Activated T-cell treated with anti-CD3 and anti-CD28 coated beads for 1 hour (primary cell): ENCODE data around the gene ACSF3.
"Not testable (repeated sequence)": the region's sequence is repeated elsewhere in the genome, so short reads cannot be mapped to it uniquely, and the experiment has no call there.

ENCODE experiments used
- DNase-seq: peaks from one replicate; pipeline ENCODE4 v3.0.0-alpha.2; 2020; ENCODE audit warnings: low read depth

The ACSF3 gene

DNA sequence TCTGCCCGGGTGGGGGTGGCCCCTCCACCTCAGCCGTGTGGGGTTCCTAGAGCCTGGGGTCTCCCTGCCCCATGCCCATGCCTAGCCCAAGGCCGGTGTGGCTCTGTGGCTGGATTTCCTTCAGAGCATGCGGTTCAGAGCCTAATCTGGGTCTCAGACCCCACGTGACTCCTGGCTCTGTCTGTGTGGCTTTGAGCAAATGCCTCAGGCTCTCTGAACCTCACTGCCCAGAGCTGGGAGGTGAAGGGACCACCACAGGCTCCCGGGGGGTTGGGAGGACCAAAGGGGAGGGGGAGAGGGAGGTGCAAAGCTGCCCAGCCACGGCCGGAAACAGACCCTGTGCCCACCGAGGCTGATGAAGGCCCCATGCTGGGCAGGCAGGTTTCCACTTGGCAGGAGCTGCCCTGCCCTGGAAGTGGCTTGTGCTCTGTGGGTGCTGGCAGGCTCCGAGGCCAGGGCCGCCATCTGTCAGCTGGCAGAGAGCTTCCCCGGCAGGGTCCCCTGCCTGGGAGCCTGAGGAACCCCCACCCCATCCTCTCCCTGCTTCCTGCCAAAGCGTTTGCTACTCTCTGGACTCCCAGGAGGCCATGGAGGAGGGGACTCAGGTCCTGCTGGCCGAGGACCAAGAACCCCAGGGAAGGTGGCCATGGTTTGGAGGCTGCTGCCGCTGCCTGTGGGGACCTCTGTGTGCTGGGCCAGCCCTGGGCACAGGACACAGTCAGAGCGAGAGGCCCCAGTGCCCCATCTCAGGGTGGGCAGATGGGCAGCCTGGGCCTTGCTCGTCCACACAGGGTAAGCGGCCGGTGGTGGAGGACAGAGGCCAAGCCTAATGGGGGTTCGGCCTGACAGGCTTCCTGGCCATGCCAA, 81.9 kb downstream of the ACSF3 start:
- DNase-seq, result no peak

DNA sequence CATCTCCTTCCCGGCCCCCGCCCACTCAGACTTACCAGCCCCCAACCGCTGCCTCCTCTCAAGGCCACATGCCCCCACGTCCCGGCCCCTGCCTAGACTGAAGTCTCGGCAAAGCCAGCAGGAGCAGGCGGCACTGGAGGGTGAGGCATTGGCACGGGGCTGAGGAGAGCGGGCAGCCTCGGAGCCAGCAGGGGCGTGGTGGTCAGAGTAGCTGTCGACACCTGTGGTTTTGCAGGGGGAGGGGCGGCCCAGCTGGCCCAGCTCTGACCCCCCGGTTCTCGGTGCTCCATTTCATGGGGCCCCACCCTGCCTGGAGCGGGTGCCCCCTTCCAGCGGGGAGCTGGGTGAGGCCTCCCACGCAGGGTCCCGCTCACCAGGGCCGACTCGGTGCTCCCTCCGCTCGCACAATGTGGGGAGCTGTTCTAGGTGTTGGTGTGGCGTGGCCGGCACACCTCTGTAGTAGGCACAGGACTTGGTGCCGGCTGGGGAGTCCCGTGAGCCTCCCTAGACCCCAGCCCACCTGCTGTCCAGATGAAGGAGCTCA, 82.6 kb downstream of the ACSF3 start:
- DNase-seq, result no peak

DNA sequence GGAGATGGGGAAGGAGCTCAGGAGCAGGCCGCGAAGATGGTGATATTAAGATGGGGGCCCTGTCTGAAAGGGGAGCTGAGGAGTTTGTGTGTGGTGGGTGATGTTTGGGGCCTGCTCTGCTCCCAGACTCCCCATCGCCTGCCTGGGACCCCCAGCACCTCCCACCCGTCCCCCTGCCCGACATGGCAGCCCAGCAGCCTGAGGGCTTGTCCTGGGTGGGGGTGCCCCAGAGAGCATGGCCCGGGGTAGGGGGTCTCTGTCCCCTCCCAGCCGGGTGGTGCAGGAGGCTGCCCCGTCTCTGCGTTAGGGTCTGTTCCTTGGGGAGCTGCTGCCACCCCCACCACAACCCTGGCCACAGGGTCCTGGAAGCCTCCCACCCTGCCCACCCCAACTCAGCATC, 83.1 kb downstream of the ACSF3 start:
- no peak for DNase-seq

DNA sequence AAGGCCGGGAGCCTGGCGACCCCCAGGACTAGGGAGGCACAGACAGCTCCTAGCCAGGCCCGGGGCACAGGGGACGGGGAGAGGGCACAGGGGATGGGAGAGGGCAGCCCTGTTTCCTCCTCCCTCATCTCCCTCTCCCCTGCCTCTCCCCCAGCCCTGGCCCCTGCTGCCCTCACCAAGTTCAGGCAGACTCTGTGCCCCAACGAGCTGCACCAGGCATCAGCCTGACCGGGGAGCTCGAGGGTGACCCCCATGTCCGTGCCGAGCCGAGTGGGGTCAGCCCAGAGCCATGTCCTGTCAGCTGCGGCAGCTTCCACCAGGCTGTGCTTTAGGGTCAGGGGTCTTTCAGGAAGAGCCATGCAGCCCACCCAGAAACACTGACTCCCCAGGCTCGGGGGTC, 83.8 kb downstream of the ACSF3 start:
- DNase-seq, result no peak

DNA sequence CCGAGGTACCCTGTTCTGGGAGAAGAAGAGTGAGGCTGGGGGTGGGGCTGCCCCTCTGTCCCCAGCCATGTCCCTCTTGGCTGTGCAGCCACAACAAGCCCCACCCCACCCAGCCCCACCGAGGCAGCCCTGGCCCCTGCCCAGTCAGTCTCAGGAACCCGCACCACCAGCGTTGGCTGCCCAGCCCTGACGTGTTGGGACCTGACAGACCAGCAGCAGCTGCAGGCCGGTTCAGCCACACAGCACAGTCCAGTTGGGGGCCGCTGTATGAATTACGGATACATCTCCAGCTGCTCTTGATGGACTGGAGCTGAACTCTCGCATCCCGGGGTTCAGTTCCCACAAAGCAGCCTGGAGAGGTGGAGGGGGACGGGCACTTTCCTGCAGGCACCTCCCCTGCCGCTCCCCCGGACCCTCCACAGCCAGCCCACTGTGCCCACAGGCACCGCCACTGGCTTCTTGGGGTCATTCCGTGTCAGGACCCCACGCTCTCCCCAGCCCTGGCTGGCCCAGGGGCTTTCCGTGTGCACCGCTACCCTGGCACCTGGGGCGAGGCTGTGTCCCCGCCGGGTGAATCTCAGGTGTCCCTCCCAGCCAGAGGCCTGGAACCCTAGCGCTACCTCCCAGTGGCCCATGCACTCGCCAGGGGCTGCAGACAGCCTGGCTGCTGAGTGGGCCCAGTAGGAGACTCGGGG, 84.9 kb downstream of the ACSF3 start:
- no peak for DNase-seq

DNA sequence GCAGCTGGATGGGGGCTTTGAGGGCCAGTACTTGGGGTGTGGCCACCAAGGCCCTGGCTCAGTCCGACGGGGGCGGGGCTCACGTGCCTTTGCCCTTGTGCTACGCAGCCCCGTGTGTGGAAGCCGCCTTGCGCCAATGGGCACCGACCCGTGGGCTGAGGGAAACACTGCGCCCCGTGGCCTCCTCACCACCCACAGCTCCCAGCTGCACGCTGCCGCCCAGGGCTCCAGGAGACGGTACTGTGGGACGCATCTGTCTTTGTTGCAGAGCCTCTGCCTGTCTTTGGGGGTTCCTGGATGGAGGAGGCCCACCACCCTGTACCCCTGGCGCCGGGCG, 85.5 kb downstream of the ACSF3 start:
- no peak for DNase-seq

DNA sequence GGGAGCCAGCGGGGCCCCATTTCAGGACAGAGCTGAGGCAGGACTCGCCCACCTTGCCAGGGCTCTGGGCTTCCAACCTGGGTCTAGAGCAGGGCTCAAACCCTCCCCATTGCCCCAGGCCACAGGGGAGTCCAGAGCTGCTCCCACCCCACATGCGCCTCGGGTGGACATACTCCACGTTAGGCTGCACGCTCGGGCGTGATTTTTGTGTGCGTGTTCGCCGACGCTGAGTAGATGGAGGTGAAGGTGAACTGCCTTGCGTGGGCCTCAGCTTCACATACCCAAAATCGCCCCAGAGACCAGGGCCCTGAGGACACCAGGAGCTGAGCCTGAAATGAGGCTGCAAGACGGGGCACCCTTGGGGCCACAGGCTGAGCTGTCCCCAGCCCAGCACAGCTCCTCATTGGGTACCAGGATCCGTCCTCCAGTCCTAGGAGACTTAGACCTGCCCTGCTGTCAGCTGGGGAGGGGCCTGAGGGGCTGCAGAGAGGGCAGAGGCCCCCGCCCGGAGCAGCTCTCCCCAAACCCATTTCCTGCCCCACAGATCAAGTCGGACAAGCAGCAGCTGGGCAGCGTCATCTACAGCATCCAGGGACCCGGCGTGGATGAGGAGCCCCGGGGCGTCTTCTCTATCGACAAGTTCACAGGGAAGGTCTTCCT, 86.1 kb downstream of the ACSF3 start:
- no peak for DNase-seq

DNA sequence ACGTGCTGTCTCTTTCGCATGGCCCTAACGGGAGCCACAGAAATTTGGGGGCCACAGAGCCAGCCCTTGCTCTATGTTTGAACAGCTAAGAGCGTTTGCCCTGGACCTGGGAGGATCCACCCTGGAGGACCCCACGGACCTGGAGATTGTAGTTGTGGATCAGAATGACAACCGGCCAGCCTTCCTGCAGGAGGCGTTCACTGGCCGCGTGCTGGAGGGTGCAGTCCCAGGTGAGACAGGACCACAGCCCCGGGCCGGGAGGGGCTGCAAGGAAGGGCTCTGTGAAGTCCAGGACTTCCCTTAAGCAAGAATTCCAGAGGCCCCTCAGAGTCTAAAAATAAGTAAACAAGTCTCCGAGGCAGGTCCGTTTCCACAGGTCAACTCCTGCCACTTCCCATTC, 89.8 kb downstream of the ACSF3 start:
- no peak for DNase-seq

DNA sequence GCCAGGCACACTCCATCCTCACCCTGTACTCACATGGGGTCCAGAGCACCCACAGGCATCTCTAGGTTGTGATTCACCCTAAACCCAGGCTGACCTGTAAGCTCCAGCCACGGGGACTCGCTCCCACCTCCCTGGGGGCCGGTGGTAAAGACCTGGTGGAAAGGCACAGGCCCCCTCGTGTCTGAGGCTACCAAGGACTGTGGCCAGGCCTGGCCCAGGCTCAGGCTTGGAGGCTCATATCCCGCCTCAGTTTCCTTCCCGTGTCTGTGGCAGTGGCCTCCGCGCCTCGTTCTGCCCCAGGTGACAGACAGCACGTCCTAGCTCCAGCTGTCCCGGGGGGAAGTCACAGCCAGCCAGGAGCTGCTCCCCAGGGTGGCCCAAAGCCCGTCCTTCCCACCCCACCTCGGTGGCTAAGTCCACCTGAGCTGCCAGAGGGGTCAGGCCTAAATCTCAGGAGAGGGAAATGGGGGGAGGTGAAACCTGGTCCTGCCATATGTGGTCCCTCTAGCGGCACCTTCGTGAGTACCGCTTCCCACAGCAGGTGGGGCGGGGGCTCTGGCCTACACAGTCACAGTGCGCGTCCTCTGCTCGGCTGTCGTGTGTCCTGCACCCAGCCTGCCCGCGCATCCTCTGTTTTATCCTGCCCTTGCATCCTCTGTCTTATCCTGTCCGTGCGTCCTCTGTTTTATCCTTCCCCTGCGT, 90.5 kb downstream of the ACSF3 start:
- no peak for DNase-seq

DNA sequence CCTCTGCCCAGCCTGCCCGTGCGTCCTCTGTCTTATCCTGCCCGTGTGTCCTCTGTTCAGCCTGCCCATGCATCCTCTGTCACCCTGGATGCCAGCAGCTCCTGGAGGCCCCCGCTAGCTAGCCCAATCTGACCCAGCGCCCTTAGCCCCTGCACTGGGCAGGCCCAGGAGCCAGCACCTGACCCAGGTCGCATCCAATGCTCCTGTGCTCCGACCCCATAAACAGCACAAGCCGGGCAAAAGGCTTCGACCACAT, 91.0 kb downstream of the ACSF3 start:
- no peak for DNase-seq

DNA sequence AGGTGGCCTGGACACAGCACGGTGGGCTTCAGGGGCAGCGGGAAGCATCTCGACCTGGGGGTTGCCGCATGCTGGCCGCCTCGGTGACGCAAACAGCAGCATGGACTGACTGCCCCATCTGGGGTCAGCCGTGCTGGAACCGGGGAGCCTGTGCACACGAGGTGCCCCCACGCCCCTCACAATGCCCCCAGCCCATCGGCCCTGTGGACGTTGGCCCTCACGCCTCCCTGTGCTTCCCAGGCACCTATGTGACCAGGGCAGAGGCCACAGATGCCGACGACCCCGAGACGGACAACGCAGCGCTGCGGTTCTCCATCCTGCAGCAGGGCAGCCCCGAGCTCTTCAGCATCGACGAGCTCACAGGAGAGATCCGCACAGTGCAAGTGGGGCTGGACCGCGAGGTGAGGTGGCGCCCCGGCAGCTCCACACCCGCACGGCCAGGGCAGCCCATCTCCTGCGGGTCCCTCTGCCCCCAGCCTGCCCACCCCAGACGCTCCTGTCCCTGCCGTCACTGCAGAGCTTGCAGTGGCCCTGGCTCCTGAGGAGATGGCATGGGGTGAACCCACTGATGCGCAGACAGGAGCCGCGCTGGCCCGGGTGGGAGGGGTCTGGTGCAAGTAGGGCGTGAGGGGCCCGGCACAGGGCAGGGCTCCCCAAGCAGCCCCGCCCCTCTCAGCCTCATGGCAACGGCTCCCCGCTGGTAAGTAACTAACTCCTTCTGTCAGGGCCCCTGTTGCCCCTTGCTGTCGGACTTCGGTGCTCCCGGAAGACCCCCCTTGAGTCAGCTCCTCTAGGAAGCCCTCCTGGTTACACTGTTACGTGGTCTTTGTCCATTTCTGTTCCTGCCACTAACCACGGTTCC, 91.5 kb downstream of the ACSF3 start:
- DNase-seq, result no peak

DNA sequence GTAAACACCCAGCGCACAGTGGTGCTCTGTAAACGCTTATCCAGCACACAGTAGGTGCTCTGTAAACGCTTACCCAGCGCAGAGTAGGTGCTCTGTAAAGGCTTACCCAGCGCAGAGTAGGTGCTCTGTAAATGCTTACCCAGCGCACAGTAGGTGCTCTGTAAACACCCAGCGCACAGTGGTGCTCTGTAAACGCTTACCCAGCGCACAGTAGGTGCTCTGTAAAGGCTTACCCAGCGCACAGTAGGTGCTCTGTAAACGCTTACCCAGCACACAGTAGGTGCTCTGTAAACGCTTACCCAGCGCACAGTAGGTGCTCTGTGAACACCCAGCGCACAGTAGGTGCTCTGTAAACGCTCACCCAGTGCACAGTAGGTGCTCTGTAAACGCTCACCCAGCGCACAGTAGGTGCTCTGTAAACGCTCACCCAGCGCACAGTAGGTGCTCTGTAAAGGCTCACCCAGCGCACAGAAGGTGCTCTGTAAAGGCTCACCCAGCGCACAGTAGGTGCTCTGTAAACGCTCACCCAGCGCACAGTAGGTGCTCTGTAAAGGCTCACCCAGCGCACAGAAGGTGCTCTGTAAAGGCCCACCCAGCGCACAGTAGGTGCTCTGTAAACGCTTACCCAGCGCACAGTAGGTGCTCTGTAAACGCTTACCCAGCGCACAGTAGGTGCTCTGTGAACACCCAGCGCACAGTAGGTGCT, 92.4 kb downstream of the ACSF3 start:
- not testable (repeated sequence) for DNase-seq

DNA sequence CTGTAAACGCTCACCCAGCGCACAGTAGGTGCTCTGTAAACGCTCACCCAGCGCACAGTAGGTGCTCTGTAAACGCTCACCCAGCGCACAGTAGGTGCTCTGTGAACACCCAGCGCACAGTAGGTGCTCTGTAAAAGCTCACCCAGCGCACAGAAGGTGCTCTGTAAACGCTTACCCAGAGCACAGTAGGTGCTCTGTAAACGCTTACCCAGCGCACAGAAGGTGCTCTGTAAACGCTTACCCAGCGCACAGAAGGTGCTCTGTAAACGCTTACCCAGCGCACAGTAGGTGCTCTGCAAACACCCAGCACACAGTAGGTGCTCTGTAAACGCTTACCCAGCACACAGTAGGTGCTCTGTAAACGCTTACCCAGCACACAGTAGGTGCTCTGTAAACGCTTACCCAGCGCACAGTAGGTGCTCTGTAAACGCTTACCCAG, 93.0 kb downstream of the ACSF3 start:
- DNase-seq, result not testable (repeated sequence)

DNA sequence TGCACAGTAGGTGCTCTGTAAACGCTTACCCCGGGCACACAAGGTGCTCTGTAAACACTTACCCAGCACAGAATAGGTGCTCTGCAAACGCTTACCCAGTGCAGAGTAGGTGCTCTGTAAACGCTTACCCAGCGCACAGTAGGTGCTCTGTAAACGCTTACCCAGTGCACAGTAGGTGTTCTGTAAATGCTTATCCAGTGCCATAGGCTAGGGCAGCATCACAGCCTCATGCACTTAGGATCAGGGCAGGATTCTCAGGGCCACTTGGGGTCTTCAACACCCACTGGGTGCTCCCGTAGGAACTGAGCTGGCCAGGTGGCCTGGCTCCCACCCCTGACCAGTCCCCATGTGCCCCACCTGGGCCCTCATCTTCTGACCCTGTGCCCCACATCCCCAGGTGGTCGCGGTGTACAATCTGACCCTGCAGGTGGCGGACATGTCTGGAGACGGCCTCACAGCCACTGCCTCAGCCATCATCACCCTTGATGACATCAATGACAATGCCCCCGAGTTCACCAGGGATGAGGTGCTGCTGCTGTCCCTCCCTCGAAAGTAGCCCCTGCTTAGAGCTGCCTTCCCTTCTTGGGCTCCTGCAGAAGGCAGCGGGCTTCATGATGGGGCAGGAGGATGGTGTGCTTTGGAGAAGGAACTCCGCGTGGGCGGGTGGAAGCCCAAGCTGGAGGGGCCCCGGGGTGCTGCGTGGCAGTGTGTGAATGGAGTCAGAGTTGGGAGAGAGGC, 93.5 kb downstream of the ACSF3 start:
- no peak for DNase-seq

DNA sequence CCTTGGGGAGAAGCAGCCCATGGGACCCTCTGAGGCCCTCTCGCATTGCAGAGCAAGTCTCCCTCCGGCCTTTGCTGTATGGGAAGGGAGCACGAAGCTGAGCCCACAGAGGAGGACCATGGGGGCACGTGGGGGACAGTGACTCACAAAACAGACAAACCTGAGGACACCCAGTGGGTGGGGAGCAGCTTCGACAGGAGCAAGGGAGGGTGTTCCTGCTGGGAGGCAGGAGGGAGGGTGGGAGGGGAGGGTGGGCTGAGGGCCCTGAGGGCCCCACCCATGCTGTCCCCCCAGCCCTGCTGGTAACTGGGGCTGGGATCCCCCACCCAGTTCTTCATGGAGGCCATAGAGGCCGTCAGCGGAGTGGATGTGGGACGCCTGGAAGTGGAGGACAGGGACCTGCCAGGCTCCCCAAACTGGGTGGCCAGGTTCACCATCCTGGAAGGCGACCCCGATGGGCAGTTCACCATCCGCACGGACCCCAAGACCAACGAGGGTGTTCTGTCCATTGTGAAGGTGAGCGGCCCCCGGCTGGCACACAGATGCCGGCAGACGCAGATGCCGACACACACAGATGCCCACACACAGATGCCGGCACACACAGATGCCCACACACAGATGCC, 94.2 kb downstream of the ACSF3 start:
- no peak for DNase-seq

DNA sequence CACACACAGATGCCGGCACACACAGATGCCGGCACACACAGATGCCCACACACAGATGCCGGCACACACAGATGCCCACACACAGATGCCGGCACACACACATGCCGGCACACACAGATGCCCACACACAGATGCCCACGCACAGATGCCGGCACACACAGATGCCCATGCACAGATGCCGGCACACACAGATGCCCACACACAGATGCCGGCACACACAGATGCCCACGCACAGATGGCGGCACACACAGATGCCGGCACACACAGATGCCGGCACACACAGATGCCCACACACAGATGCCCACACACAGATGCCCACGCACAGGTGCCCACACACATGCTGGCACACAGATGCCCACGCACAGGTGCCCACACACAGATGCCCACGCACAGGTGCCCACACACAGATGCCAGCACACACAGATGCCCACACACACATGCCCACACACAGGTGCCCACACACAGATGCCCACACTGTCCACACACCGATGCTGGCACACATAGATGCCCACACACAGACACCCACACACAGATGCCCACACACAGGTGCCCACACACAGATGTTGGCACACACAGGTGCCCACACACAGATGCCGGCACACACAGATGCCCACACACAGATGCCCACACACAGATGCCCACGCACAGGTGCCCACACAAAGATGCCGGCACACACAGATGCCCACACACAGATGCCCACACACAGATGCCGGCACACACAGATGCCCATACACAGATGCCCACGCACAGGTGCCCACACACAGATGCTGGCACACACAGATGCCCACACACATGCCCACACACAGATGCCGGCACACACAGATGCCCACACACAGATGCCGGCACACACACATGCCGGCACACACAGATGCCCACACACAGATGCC, 95.1 kb downstream of the ACSF3 start:
- DNase-seq, result not testable (repeated sequence)

DNA sequence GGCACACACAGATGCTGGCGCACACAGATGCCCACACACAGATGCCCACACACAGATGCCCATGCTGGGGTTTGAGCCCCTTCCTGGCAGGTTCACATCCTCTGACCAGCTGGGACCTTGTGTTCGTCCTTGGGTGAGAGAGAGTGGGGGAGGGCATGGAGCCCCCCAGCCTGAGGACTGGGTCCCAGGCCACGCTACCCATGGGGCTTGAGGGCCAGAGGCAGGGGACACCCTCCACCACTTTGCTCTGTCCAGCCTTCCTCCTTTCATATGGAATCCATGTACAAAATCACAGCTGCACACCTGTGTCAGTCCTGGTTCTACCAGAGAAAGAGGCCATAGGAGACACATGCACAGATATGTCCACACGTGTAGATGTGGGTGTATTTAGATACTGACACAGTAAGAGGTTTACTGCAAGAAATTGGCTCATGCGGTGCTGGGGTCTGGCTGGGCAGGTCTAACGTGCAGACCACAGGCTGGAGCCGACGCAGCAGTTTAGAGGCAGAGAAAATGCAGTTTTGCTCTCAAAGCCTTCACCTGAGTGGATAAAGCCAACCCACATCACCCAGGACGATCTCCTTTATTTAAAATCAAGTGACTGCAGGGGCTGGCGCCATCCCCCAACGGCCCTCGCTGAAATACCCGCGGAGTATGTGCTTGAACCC, 95.8 kb downstream of the ACSF3 start:
- DNase-seq, result no peak
